IPS-15b (cell line): ENCODE results near the gene LIPM.
"Not testable (repeated sequence)": the region's sequence is repeated elsewhere in the genome, so short reads cannot be mapped to it uniquely, and the experiment has no call there.

Experiments
- H3K27me3 ChIP-seq: one replicate; pipeline ENCODE4 v1.6.1; 2013; ENCODE audit warnings: low read length; ENCODE audit not compliant: control insufficient read depth, insufficient read depth
- H3K36me3 ChIP-seq: one replicate; pipeline ENCODE4 v1.6.1; 2013; ENCODE audit warnings: low read length; ENCODE audit not compliant: control insufficient read depth, insufficient read depth
- H3K4me1 ChIP-seq: one replicate; pipeline ENCODE4 v1.6.1; 2013; ENCODE audit warnings: mild to moderate bottlenecking, low read length; ENCODE audit not compliant: control insufficient read depth, insufficient read depth
- H3K4me3 ChIP-seq: one replicate; pipeline ENCODE4 v1.5.1; 2013; ENCODE audit warnings: low read depth, low read length
- H3K9ac ChIP-seq: one replicate; pipeline ENCODE4 v1.6.1; 2013; ENCODE audit warnings: low read depth, mild to moderate bottlenecking, low read length
- H3K9me3 ChIP-seq: one replicate; pipeline ENCODE4 v1.6.1; 2013; ENCODE audit warnings: mild to moderate bottlenecking, low read length; ENCODE audit not compliant: control insufficient read depth, insufficient read depth

LIPM gene

GRCh38 chr10:88832376-88832775 lies 29.8 kb downstream of the LIPM start:
- H3K4me1 ChIP-seq: no peaks in the 10 kb centered on the region

GRCh38 chr10:88833156-88833555 lies 30.6 kb downstream of the LIPM start:
- Histone ChIP-seq H3K9me3 (no peaks in the 10 kb centered on the region), H3K9ac (no peak overlapping the region), H3K36me3 (no peaks in the 10 kb centered on the region), H3K27me3 (no peaks in the 10 kb centered on the region), H3K4me3 (no peak overlapping the region), H3K4me1 (no peaks in the 10 kb centered on the region)

More at GRCh38 chr10:88832376-88832775, 29.8 kb downstream of the LIPM start:
- Histone ChIP-seq H3K36me3 (no peaks in the 10 kb centered on the region), H3K27me3 (no peaks in the 10 kb centered on the region), H3K9ac (no peak overlapping the region), H3K9me3 (no peaks in the 10 kb centered on the region), H3K4me3 (no peak overlapping the region)

- Histone ChIP-seq H3K27me3 (no peaks in the 10 kb centered on the region), H3K4me1 (no peaks in the 10 kb centered on the region), H3K4me3 (no peak overlapping the region), H3K9me3 (no peaks in the 10 kb centered on the region), H3K36me3 (no peaks in the 10 kb centered on the region), H3K9ac (no peak overlapping the region)
These were observed 31.2 kb downstream of the LIPM start for GRCh38 chr10:88833723-88834122.

DNA sequence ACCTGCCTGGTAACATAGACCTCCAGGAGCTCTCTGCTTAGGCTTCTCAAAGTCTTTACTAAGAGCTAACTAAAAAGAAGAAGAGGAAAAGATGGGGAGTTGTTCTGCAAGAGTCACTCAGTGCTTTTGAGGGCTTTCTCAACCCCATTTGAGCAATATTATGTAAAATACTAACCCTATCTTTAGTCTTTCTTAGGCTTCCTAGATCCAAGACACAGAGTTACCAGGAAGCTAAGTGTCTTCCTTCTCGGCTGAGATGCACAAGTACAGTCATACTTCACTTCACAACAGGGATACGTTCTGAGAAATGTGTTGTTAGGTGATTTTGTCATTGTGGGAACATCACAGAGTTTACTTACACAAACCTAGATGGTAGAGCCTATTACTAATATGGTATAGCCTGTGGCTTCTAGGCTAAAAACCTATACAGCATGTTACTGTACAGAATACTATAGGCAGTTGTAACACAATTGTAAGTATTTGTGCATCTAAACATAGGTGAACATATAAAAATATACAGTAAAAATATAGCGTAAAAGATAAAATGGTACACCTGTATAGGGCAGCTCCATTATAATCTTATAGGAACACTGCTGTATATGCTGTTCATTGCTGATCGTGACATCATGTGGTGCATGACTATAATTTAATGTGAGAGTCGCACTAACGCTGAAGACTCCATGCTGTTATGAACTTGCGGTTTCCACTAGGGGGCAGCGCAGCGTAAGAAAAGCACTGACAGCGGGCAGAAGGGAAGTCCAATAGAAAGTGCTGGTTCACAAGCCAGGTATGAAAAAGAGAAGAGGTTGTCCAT lies 32.8 kb downstream of the LIPM start:
- no peak overlapping the region for H3K9ac ChIP-seq
- no peaks in the 10 kb centered on the region for H3K27me3 ChIP-seq
- no peaks in the 10 kb centered on the region for H3K36me3 ChIP-seq
- H3K4me1 ChIP-seq: no peaks in the 10 kb centered on the region
- H3K9me3 ChIP-seq: no peaks in the 10 kb centered on the region
- H3K4me3 ChIP-seq: no peak overlapping the region

GRCh38 chr10:88835910-88836221 lies 33.3 kb downstream of the LIPM start:
- H3K4me3 ChIP-seq: no peak overlapping the region
- H3K9me3 ChIP-seq: no peaks in the 10 kb centered on the region
- no peaks in the 10 kb centered on the region for H3K27me3 ChIP-seq
- no peaks in the 10 kb centered on the region for H3K4me1 ChIP-seq
- no peak overlapping the region for H3K9ac ChIP-seq
- no peaks in the 10 kb centered on the region for H3K36me3 ChIP-seq

DNA sequence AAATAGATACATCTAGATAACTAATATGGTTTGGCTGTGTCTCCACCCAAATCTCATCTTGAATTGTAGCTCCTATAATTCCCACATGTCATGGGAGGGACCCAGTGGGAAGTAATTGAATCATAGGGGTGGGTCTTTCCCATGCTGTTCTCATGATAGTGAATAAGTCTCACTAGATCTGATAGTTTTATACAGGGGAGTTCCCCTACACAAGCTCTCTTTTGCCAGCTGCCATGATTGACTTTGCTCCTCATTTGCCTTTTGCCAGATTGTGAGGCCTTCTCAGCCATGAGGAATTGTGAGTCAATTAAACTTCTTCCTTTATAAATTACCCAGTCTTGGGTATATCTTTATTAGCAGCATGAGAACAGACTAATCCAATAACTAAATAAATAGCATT lies 35.1 kb downstream of the LIPM start:
- not testable (repeated sequence) for H3K9me3 ChIP-seq, H3K9ac ChIP-seq, H3K4me1 ChIP-seq, H3K27me3 ChIP-seq, H3K36me3 ChIP-seq, H3K4me3 ChIP-seq

GRCh38 chr10:88838766-88839350 lies 36.3 kb downstream of the LIPM start:
- no peaks in the 10 kb centered on the region for H3K4me1 ChIP-seq
- H3K36me3 ChIP-seq: no peaks in the 10 kb centered on the region
- no peaks in the 10 kb centered on the region for H3K27me3 ChIP-seq
- H3K9me3 ChIP-seq: no peaks in the 10 kb centered on the region
- no peak overlapping the region for H3K9ac ChIP-seq
- H3K4me3 ChIP-seq: no peak overlapping the region

- H3K9me3 ChIP-seq: no peaks in the 10 kb centered on the region
- H3K4me3 ChIP-seq: no peak overlapping the region
- H3K4me1 ChIP-seq: no peaks in the 10 kb centered on the region
- H3K36me3 ChIP-seq: no peaks in the 10 kb centered on the region
- no peaks in the 10 kb centered on the region for H3K27me3 ChIP-seq
- H3K9ac ChIP-seq: no peak overlapping the region
These were observed 37.6 kb downstream of the LIPM start for GRCh38 chr10:88840104-88840503.

- Histone ChIP-seq H3K27me3 (no peaks in the 10 kb centered on the region), H3K9me3 (no peaks in the 10 kb centered on the region), H3K9ac (no peak overlapping the region), H3K4me3 (no peak overlapping the region), H3K36me3 (no peaks in the 10 kb centered on the region), H3K4me1 (no peaks in the 10 kb centered on the region)
These were observed 38.4 kb downstream of the LIPM start for GRCh38 chr10:88840881-88841280.

DNA sequence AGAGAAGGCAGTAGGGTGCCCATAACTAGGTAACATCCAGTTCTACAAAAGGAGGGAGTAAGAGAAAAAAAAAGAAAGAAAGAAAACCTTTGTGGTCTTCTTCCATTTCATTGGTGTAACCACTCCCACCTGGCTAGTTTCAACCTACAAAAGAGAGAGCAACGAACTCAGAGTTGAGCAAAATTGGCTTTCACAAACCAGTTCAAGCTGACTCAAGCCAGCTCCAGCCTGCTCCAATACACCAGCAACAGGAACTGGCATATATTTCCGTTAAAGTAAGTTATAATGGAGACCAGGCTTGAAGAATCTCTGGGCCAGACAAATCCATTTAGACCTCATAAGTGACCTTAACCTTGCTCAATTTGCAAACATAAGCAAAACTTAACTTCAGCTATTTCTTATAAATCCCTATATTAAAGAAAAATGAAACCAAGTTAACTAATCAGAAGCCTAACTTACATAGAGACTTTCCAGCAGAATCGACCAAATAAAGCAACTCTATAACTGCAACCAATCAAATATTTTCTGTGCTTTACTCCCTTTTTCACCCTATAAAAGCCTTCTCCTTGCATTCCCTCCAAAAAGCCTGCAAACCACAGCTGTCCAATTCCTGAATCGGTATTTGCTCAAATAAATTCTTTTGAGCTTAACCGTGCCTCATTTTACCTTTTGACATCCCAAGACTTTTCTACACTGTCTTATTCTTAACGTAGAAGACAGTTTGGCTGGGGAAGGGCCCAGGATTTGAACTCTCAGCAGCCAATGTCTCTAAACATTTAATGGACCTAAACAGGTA lies 39.0 kb downstream of the LIPM start:
- Histone ChIP-seq H3K9me3 (no peaks in the 10 kb centered on the region), H3K4me1 (no peaks in the 10 kb centered on the region), H3K36me3 (no peaks in the 10 kb centered on the region), H3K27me3 (no peaks in the 10 kb centered on the region), H3K9ac (no peak overlapping the region), H3K4me3 (no peak overlapping the region)

- Histone ChIP-seq H3K9me3 (no peaks in the 10 kb centered on the region), H3K36me3 (no peaks in the 10 kb centered on the region), H3K9ac (no peak overlapping the region)
These were observed 40.6 kb downstream of the LIPM start for GRCh38 chr10:88843171-88843570.

GRCh38 chr10:88848499-88848898 lies 46.0 kb downstream of the LIPM start:
- Histone ChIP-seq H3K4me3 (no peak overlapping the region), H3K4me1 (peaks cover 3% of the 10 kb centered on the region), H3K9ac (no peak overlapping the region), H3K9me3 (no peaks in the 10 kb centered on the region), H3K27me3 (no peaks in the 10 kb centered on the region), H3K36me3 (no peaks in the 10 kb centered on the region)

More at GRCh38 chr10:88843171-88843570, 40.6 kb downstream of the LIPM start:
- Histone ChIP-seq H3K4me1 (no peaks in the 10 kb centered on the region), H3K4me3 (no peak overlapping the region), H3K27me3 (no peaks in the 10 kb centered on the region)
